Endothelial cell (in vitro differentiated cells): ENCODE results near the gene DDX39A. TPM values are rescaled to one million over a fixed set of nuclear protein-coding genes. Genes with fewer than 3 reads are reported as not detected.

ENCODE experiments used
- DNase-seq: peaks from one replicate; pipeline ENCODE4 v3.0.0; 2021; ENCODE audit warnings: low spot score
- H3K27ac Mint-ChIP-seq: one replicate; pipeline ENCODE4 v1.8.0; 2021; ENCODE audit warnings: mixed read lengths, inconsistent platforms; ENCODE audit not compliant: unreplicated experiment
- H3K27me3 Mint-ChIP-seq: one replicate; pipeline ENCODE4 v1.8.0; 2021; ENCODE audit warnings: mild to moderate bottlenecking, moderate library complexity, mixed read lengths, inconsistent platforms; ENCODE audit not compliant: unreplicated experiment
- H3K36me3 Mint-ChIP-seq: one replicate; pipeline ENCODE4 v1.8.0; 2021; ENCODE audit warnings: mild to moderate bottlenecking, low read depth, mixed read lengths, inconsistent platforms; ENCODE audit not compliant: unreplicated experiment
- H3K4me1 Mint-ChIP-seq: one replicate; pipeline ENCODE4 v1.8.0; 2021; ENCODE audit warnings: mild to moderate bottlenecking, mixed read lengths, inconsistent platforms; ENCODE audit not compliant: unreplicated experiment
- H3K4me3 Mint-ChIP-seq: one replicate; pipeline ENCODE4 v1.8.0; 2021; ENCODE audit warnings: mild to moderate bottlenecking, mixed read lengths, inconsistent platforms; ENCODE audit not compliant: unreplicated experiment
- H3K9me3 Mint-ChIP-seq: one replicate; pipeline ENCODE4 v1.8.0; 2021; ENCODE audit warnings: mixed read lengths, inconsistent platforms; ENCODE audit not compliant: unreplicated experiment
- total RNA-seq: library from RNA; stranded (reverse); fragmentation: NEBNext Ultra II Directional; extraction: Animal tissue kit (Norgen Biotek cat#: 25700); gene quantifications from one replicate; pipeline ENCODE4 v1.2.1, GENCODE V29; 2021; ENCODE audit not compliant: unreplicated experiment
- TF ChIP-seq, protein P1 (sequence below): fragments of 200-600 bp; sonication (generic); IDR thresholded peaks from one replicate; pipeline ENCODE4 v1.5.0; 2021; ENCODE audit warnings: antibody characterized with exemption; ENCODE audit not compliant: unreplicated experiment

DDX39A gene
- total RNA-seq, 1 donor from 2014 or later = 81.1 TPM

DNA sequence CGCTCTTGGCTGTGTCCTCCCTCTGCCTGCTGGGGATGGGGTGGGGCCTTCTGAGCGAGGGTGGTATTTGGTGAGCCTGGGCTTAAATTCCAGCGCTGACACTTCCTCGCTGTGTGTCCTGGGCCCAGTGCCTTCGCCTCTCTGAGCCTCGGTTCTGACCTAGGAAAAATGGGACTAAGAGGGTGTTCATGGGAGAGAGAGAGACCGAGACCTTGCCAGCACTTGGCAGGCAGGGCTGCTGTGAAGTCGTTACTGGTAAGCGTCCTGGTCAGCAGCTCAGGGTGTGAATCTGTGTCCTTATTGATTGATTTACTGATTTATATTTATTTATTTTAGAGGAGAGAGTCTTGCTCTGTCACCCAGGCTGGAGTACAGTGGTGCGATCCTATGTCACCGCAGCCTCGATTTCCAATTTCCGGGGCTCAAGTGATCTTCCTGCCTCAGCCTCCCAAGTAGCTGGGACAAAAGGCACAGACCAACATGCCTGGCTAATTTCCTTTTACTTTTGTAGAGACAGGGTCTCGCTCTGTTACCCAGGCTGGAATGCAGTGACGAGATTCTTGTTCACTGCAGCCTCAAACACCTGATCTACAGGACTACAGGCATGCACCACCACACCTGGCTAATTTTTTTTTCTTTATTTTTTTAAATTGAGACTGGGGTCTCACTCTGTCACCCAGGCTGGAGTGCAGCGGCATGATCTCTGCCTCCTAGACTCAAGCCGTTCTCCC is 16.3 kb upstream of the DDX39A start:
- Mint-ChIP-seq H3K27ac (no peak overlapping the region), H3K36me3 (peaks cover 7% of the 10 kb centered on the region), H3K9me3 (no peaks in the 10 kb centered on the region), H3K4me1 (peaks cover 33% of the 10 kb centered on the region), H3K27me3 (peaks cover 10% of the 10 kb centered on the region), H3K4me3 (peak overlapping the region; percentile 79)
- DNase-seq = no peak
- TF ChIP-seq, protein P1, sequence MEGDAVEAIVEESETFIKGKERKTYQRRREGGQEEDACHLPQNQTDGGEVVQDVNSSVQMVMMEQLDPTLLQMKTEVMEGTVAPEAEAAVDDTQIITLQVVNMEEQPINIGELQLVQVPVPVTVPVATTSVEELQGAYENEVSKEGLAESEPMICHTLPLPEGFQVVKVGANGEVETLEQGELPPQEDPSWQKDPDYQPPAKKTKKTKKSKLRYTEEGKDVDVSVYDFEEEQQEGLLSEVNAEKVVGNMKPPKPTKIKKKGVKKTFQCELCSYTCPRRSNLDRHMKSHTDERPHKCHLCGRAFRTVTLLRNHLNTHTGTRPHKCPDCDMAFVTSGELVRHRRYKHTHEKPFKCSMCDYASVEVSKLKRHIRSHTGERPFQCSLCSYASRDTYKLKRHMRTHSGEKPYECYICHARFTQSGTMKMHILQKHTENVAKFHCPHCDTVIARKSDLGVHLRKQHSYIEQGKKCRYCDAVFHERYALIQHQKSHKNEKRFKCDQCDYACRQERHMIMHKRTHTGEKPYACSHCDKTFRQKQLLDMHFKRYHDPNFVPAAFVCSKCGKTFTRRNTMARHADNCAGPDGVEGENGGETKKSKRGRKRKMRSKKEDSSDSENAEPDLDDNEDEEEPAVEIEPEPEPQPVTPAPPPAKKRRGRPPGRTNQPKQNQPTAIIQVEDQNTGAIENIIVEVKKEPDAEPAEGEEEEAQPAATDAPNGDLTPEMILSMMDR = no peak

DNA sequence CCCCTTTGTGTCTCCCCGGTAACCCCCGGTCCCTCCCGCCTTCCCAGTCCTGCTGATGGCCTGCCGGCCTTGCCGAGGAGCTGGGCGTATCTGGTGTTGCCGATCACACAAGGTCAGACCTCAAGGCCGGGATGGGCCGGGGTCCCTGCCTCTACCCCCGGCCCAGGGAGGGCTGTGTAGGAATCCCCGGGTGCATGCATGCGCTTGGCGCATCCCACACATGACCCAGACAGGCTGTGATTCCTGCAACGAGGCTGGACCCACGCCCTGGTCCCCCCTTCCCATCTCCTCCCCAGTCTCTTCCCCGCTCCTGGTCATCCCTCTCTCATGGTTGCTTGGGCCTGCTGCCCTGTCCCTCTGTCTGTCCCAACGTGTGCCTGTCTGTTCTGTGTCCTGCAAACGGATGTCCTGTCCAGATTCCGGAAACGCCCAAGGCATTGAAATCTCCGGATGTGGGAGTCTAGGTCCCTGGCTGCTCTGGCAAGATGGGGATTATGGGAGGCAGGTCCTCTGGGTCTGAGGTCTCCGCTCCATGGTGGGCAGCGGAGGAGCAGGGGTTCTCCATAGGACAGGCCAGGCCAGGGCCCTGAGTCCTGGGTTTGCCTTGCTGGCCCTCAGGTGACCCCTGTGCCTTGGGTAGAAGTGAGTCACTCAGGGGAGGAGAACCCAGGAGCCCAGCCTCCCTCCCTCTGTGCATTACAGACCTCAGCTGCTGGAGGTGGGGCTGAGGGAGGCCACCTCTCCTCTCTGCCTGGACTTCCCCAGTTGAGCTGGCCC is 15.6 kb upstream of the DDX39A start:
- DNase-seq = no peak
- peak overlapping the region; percentile 85 for H3K4me3 Mint-ChIP-seq
- H3K9me3 Mint-ChIP-seq = no peaks in the 10 kb centered on the region
- TF ChIP-seq, protein P1 = no peak
- H3K4me1 Mint-ChIP-seq = peaks cover 26% of the 10 kb centered on the region
- peaks cover 7% of the 10 kb centered on the region for H3K36me3 Mint-ChIP-seq
- peak overlapping the region; percentile 38 for H3K27ac Mint-ChIP-seq
- peaks cover 10% of the 10 kb centered on the region for H3K27me3 Mint-ChIP-seq

GRCh38 chr19:14433554-14434501 is 14.7 kb upstream of the DDX39A start:
- TF ChIP-seq, protein P1 = no peak
- Mint-ChIP-seq H3K36me3 (peaks cover 7% of the 10 kb centered on the region), H3K9me3 (no peaks in the 10 kb centered on the region), H3K27me3 (peaks cover 4% of the 10 kb centered on the region), H3K4me3 (peak overlapping the region; percentile 85), H3K27ac (no peak overlapping the region), H3K4me1 (peaks cover 18% of the 10 kb centered on the region)
- no peak for DNase-seq

- H3K4me1 Mint-ChIP-seq = peaks cover 16% of the 10 kb centered on the region
- peaks cover 4% of the 10 kb centered on the region for H3K27me3 Mint-ChIP-seq
- H3K4me3 Mint-ChIP-seq = peak within 1 kb of the TSS; percentile 95
- DNase-seq = peak; percentile 67
- peak within 1 kb of the TSS; percentile 61 for H3K27ac Mint-ChIP-seq
- TF ChIP-seq, protein P1 = no peak
- H3K36me3 Mint-ChIP-seq = peaks cover 5% of the 10 kb centered on the region
- H3K9me3 Mint-ChIP-seq = no peaks in the 10 kb centered on the region
Measured at GRCh38 chr19:14432791-14433553, 13.8 kb upstream of the DDX39A start, which contains the start of gene PKN1. TSS of gene PKN1 (plus strand) at chr19:14433306. CDS start at chr19:14433522, 216 bp downstream.
